DMS79 (cell line): ENCODE measurements around the gene DYNLT2.
"Not testable (repeated sequence)": the region's sequence is repeated elsewhere in the genome, so short reads cannot be mapped to it uniquely, and the experiment has no call there.

ENCODE experiments used
- DNase-seq: peaks from one replicate; lab custom pipeline; 2025; lab: John Stamatoyannopoulos, UW

The DYNLT2 gene

GRCh38 chr6:169701311-169701953 is 49.9 kb downstream of the DYNLT2 start:
- DNase-seq: no peak

GRCh38 chr6:169700296-169700695 is 51.1 kb downstream of the DYNLT2 start:
- no peak for DNase-seq

- DNase-seq: not testable (repeated sequence)
These were observed 54.3 kb downstream of the DYNLT2 start for GRCh38 chr6:169697115-169697514.

- no peak for DNase-seq
These were observed 56.2 kb downstream of the DYNLT2 start for GRCh38 chr6:169695131-169695530.

- DNase-seq: no peak
These were observed 58.9 kb downstream of the DYNLT2 start for GRCh38 chr6:169692516-169692915.

- DNase-seq: no peak
These were observed 60.1 kb downstream of the DYNLT2 start for GRCh38 chr6:169691260-169691659.
